Central memory CD8-positive, alpha-beta T cell (primary cell): Measurements from ENCODE around the gene CYBA.
"Not testable (repeated sequence)": the region's sequence is repeated elsewhere in the genome, so short reads cannot be mapped to it uniquely, and the experiment has no call there.

ENCODE experiments used
- ATAC-seq: fragments of 150-1000 bp; cut with Tn5 transposase; replicated peaks from 2 replicates; pipeline ENCODE4 v1.10.0; 2022; ENCODE audit warnings: mild to moderate bottlenecking, moderate FRiP score, moderate number of reproducible peaks; ENCODE audit not compliant: poor library complexity, severe bottlenecking; ENCODE audit errors: extremely low read depth
- DNase-seq, 2 donors: peaks; one replicate each; pipeline ENCODE4 v3.0.0; 2021; ENCODE audit warnings: low spot score in 2 of 2
- H3K27ac Mint-ChIP-seq: one replicate; pipeline ENCODE4 v1.8.0; 2022; ENCODE audit warnings: low read depth, mild to moderate bottlenecking, moderate library complexity, mixed read lengths
- H3K27me3 Mint-ChIP-seq: one replicate; pipeline ENCODE4 v1.8.0; 2022; ENCODE audit warnings: mixed read lengths
- H3K36me3 Mint-ChIP-seq: one replicate; pipeline ENCODE4 v1.8.0; 2022; ENCODE audit warnings: mild to moderate bottlenecking, moderate library complexity, mixed read lengths; ENCODE audit not compliant: insufficient read depth
- H3K4me1 Mint-ChIP-seq: one replicate; pipeline ENCODE4 v1.8.0; 2022; ENCODE audit warnings: mixed read lengths
- H3K4me3 Mint-ChIP-seq: one replicate; pipeline ENCODE4 v1.8.0; 2022; ENCODE audit warnings: mild to moderate bottlenecking, moderate library complexity, mixed read lengths
- H3K9me3 Mint-ChIP-seq: one replicate; pipeline ENCODE4 v1.8.0; 2022; ENCODE audit warnings: mixed read lengths

CYBA gene

DNA sequence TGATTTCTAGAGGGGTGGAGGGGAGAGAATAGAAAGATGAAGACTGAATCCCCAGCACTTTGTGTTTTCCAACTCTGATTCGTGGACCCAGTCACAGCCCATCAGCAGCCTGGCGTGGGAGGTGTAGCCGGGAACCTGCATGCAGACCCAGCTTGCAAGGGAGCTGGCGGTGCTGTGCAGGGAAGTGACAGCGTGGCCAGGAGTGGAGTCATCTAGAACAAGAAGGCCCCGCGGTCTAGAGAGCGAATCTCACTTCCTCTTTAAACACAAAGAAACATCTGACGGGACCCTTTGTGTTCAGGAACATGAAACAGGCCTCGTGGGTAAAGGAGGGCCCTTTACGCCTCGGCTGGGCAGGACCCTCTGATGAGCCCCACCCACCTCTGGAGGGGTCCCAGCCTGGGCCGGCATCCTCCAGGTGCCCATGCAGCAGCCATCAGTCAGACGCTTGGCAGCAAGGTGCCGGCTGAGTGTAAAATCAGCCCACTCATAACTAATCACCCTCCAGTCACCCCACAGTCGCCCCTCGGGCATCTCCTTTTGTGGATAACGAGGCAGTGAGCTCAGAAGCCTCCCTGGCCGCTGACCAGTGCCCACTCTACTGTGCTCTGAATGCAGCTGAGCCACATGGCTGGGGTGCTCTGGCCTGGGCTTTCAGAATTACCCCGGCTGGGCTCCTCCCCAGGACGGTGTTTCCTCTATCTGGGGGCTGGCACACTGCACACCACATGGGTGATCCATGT lies 31.0 kb upstream of the CYBA start:
- peaks cover 13% of the 10 kb centered on the region for H3K4me1 Mint-ChIP-seq
- DNase-seq (no peak), ATAC-seq (peak; percentile 56)
- H3K27me3 Mint-ChIP-seq: no peaks in the 10 kb centered on the region
- H3K27ac Mint-ChIP-seq: peak overlapping the region; percentile 83
- no peaks in the 10 kb centered on the region for H3K9me3 Mint-ChIP-seq
- peak overlapping the region; percentile 42 for H3K4me3 Mint-ChIP-seq
- H3K36me3 Mint-ChIP-seq: peaks cover 13% of the 10 kb centered on the region

DNA sequence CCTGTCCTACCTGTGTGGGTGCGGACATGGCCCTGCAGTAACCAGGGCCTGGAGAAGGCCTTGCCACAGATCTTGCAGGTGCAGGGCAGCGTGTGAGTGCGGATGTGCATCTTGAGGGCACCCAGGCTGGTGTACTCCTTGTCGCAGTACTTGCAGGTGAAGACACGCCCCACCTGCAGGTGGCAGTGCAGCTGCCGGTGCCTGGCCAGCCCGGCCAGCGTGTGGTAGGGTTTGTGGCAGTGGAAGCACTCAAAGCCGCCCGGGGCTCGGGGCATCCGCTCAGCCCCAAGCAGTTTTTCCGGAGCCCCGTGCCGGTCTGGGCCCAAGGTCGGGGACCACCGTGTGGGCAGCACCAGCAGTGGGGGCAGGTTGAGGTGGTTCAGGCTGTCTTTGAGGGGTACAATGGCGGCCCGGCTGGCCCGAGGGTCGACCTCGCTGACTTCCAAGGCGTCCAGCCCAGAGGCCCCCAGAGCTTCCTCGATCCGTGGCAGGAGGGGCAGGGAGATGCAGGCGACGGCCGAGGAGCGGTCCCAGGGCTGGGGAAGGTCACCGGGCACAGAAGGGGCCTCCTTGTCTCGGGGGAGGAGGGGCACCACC lies 30.3 kb upstream of the CYBA start:
- ATAC-seq (no peak), DNase-seq (no peak)
- Mint-ChIP-seq H3K36me3 (peaks cover 13% of the 10 kb centered on the region), H3K4me1 (peaks cover 13% of the 10 kb centered on the region), H3K27me3 (no peaks in the 10 kb centered on the region), H3K9me3 (no peaks in the 10 kb centered on the region), H3K27ac (peak overlapping the region; percentile 83), H3K4me3 (peak overlapping the region; percentile 42)

DNA sequence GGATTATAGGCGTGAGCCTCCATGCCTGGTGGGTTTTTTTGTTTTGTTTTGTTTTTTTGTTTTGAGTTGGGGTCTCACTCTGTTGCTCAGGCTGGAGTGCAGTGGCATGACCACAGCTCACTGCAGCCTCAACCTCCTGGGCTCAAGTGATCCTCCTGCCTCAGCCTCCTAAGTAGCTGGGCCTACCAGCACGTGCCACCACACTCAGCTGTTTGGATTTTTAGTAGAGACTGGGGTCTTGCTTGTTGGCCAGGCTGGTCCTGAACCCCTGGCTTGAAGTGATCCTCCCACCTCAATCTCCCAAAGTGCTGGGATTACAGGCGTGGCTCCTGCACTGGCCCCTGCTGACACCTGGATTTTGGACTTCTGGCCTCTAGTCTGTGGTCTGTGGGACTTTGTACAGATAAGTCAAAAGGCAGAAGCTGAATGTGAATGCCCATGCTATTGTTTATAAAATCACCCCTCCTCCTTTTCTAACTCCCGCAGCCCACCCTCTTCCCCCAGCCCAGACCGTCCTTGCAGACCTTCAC lies 29.8 kb upstream of the CYBA start:
- Mint-ChIP-seq H3K36me3 (peaks cover 13% of the 10 kb centered on the region), H3K27me3 (no peaks in the 10 kb centered on the region), H3K4me1 (peaks cover 13% of the 10 kb centered on the region), H3K27ac (no peak overlapping the region), H3K4me3 (no peak overlapping the region), H3K9me3 (no peaks in the 10 kb centered on the region)
- ATAC-seq: no peak
- DNase-seq: no peak

DNA sequence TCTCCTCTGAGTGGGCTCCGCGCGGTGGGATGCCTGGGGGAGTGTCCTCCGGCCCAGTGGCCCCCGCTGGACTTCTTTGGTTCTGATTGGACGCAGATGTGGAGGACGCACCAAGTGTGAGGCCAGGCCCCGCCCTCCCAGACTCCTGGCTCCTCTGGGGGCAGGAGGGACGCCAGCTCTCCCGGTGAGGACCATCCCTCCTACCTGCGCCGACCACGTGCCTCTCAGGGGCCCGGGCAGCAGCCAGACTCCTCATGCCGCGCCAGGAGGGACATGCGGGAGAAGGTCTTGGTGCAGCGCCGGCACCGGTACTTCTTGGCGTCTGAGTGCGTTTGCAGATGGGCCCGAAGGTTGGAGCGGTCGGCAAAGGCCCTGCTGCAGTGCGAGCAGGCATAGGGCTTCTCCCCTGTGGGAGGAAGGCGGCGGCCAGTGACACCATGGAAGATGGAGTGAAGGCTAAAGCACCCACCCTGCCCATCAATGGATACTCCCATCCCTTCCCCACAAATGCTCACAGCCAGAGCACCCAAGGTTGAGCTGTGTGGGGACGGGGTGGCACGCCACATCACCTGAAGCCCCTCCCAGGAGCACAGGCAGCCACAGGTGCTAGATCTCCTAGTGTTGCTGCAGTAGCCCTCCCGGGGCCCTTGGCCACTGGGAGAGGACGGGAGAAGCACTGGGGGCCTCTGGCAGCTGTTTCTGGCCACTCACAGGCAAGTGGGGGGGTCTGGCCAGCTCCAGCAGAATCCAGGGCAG lies 27.5 kb upstream of the CYBA start:
- ATAC-seq: no peak
- Mint-ChIP-seq H3K4me3 (no peak overlapping the region), H3K27me3 (no peaks in the 10 kb centered on the region), H3K4me1 (peaks cover 13% of the 10 kb centered on the region), H3K9me3 (no peaks in the 10 kb centered on the region), H3K27ac (no peak overlapping the region), H3K36me3 (peaks cover 9% of the 10 kb centered on the region)
- no peak for DNase-seq

DNA sequence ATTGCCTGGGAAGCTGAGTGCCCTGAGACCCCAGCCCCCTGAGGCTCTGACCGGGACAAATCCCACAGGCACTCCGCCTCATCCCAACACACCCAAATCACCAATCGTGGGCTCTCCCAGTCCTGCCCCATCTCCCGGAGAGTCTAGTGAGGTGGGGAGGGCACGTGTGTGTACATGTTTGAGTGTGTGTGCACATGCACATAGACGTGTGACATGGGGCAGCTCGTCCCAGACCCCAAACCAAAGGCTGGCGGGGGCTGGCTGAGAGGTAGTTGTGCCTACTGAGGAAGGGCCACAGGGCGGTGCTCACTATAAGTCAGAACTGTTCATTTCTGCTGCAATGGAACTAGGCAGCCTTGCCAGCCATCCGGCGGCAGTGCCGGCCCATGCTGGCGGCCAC lies 26.9 kb upstream of the CYBA start:
- no peak for ATAC-seq
- H3K27ac Mint-ChIP-seq: no peak overlapping the region
- H3K27me3 Mint-ChIP-seq: no peaks in the 10 kb centered on the region
- no peaks in the 10 kb centered on the region for H3K9me3 Mint-ChIP-seq
- H3K4me3 Mint-ChIP-seq: no peak overlapping the region
- peaks cover 13% of the 10 kb centered on the region for H3K4me1 Mint-ChIP-seq
- H3K36me3 Mint-ChIP-seq: peaks cover 9% of the 10 kb centered on the region
- no peak for DNase-seq

GRCh38 chr16:88676502-88677242 lies 25.8 kb upstream of the CYBA start:
- Mint-ChIP-seq H3K4me3 (no peak overlapping the region), H3K4me1 (peaks cover 3% of the 10 kb centered on the region), H3K27ac (no peak overlapping the region), H3K36me3 (peaks cover 8% of the 10 kb centered on the region), H3K27me3 (no peaks in the 10 kb centered on the region), H3K9me3 (no peaks in the 10 kb centered on the region)
- DNase-seq (no peak), ATAC-seq (no peak)

GRCh38 chr16:88673716-88674379 lies 23.0 kb upstream of the CYBA start:
- Mint-ChIP-seq H3K9me3 (no peaks in the 10 kb centered on the region), H3K27me3 (no peaks in the 10 kb centered on the region), H3K27ac (no peak overlapping the region), H3K4me1 (no peaks in the 10 kb centered on the region), H3K36me3 (no peaks in the 10 kb centered on the region), H3K4me3 (no peak overlapping the region)
- DNase-seq: no peak
- no peak for ATAC-seq

GRCh38 chr16:88672776-88673175 lies 21.9 kb upstream of the CYBA start:
- no peak for ATAC-seq
- no peaks in the 10 kb centered on the region for H3K4me1 Mint-ChIP-seq
- H3K36me3 Mint-ChIP-seq: peaks cover 1% of the 10 kb centered on the region
- H3K27me3 Mint-ChIP-seq: no peaks in the 10 kb centered on the region
- H3K27ac Mint-ChIP-seq: no peak overlapping the region
- H3K9me3 Mint-ChIP-seq: no peaks in the 10 kb centered on the region
- H3K4me3 Mint-ChIP-seq: no peak overlapping the region
- no peak for DNase-seq

DNA sequence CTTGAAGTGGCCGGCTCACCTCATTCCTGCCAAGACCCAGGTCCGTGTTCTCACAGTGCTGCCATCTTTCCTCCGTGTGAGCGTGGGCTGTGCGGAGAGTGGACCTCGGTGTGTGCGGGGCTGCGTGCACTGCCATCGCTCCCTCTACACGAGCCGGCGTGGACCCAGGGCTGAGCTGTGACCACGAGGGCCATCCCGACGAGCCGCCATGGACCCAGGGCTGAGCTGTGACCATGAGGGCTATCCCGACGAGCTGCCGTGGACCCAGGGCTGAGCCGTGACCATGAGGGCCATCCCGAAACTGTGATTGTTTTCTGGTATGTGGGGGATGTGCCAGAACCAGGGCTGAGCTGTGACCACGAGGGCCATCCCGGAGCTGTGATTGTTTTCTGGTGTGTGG lies 21.0 kb upstream of the CYBA start:
- Mint-ChIP-seq H3K27me3 (no peaks in the 10 kb centered on the region), H3K27ac (no peak overlapping the region), H3K4me3 (no peak overlapping the region), H3K4me1 (no peaks in the 10 kb centered on the region), H3K36me3 (peaks cover 4% of the 10 kb centered on the region), H3K9me3 (no peaks in the 10 kb centered on the region)
- ATAC-seq (no peak), DNase-seq (no peak)

DNA sequence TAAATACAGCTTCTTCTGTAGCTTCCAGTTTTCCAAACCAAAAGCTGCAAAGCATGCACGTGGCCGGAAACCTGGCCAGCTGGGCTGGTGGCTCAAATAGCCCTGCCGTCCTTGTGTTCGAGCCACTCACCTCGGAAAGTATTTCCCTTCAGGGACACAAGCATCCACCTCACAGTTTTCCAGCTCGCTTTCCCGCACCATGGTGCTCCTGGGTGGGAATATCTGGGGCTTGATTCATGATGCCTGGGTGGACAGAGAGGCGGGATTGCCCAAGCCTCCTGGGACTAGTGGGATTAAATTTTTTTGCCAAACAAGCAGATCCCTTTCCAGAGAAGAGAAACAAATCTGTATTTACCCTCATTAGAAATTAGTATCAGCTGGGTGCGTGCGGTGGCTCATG lies 19.1 kb upstream of the CYBA start:
- Mint-ChIP-seq H3K36me3 (peaks cover 4% of the 10 kb centered on the region), H3K4me1 (no peaks in the 10 kb centered on the region), H3K27me3 (no peaks in the 10 kb centered on the region)

DNA sequence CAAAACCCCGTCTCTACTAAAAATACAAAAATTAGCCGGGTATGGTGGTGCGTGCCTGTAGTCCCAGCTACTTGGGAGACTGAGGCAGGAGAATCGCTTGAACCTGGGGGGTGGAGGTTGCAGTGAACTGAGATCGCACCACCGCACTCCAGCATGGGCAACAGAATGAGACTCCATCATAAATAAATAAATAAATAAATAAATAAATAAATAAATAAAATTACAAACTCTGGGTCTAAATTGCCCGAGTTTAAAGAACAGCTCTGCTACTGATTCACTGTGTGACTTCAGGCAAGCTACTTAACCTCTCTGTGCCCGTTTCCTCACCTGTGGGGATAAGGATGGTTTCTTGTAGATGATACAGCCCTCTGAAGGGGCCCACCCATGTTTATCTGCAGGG lies 18.6 kb upstream of the CYBA start:
- H3K27ac Mint-ChIP-seq, H3K9me3 Mint-ChIP-seq, ATAC-seq, H3K27me3 Mint-ChIP-seq, H3K4me1 Mint-ChIP-seq, H3K4me3 Mint-ChIP-seq, H3K36me3 Mint-ChIP-seq, DNase-seq: not testable (repeated sequence)

More for the DNA sequence above, 19.1 kb upstream of the CYBA start:
- DNase-seq (no peak), ATAC-seq (no peak)
- H3K4me3 Mint-ChIP-seq: no peak overlapping the region
- no peak overlapping the region for H3K27ac Mint-ChIP-seq
- no peaks in the 10 kb centered on the region for H3K9me3 Mint-ChIP-seq

- Mint-ChIP-seq H3K4me1 (no peaks in the 10 kb centered on the region), H3K27ac (no peak overlapping the region)
Observed at GRCh38 chr16:88667461-88667860, 16.6 kb upstream of the CYBA start.

More at GRCh38 chr16:88667461-88667860, 16.6 kb upstream of the CYBA start:
- DNase-seq (no peak), ATAC-seq (no peak)
- H3K4me3 Mint-ChIP-seq: no peak overlapping the region
- no peaks in the 10 kb centered on the region for H3K27me3 Mint-ChIP-seq
- H3K36me3 Mint-ChIP-seq: peaks cover 9% of the 10 kb centered on the region
- H3K9me3 Mint-ChIP-seq: no peaks in the 10 kb centered on the region
